Fibroblast of pulmonary artery (primary cell): ENCODE measurements around the gene SUSD2.

Experiments used
- DNase-seq: peaks from one replicate; pipeline ENCODE4 v3.0.0-alpha.2; 2010; ENCODE audit warnings: low read depth
- H3K4me3 ChIP-seq: replicated peaks from 2 replicates; pipeline ENCODE4 v1.5.1; 2011; ENCODE audit warnings: low read depth, mild to moderate bottlenecking, control low read depth, low read length, moderate library complexity
- CTCF ChIP-seq: IDR thresholded peaks from 2 replicates; pipeline ENCODE4 v1.5.1; 2011; ENCODE audit warnings: mild to moderate bottlenecking, control low read depth, low read length, inconsistent platforms; ENCODE audit errors: missing control alignments

SUSD2 gene

GRCh38 chr22:24140357-24140756 is 40.9 kb upstream of the SUSD2 start:
- H3K4me3 ChIP-seq = no peak overlapping the region
- no peak for TF ChIP-seq CTCF
- no peak for DNase-seq

- no peak for DNase-seq
- TF ChIP-seq CTCF = no peak
- no peak overlapping the region for H3K4me3 ChIP-seq
Observed at GRCh38 chr22:24141586-24141985, 39.7 kb upstream of the SUSD2 start.

GRCh38 chr22:24142241-24142640 is 39.0 kb upstream of the SUSD2 start:
- TF ChIP-seq CTCF = no peak
- DNase-seq = no peak
- H3K4me3 ChIP-seq = no peak overlapping the region

- DNase-seq = no peak
- H3K4me3 ChIP-seq = no peak overlapping the region
- TF ChIP-seq CTCF = no peak
Observed at GRCh38 chr22:24142831-24143230, 38.5 kb upstream of the SUSD2 start.

- no peak for DNase-seq
- H3K4me3 ChIP-seq = no peak overlapping the region
- TF ChIP-seq CTCF = no peak
Observed at GRCh38 chr22:24144056-24144777, 37.1 kb upstream of the SUSD2 start.

- DNase-seq = no peak
- no peak for TF ChIP-seq CTCF
- H3K4me3 ChIP-seq = no peak overlapping the region
Observed at GRCh38 chr22:24144778-24145085, 36.6 kb upstream of the SUSD2 start.

- H3K4me3 ChIP-seq = no peak overlapping the region
- no peak for TF ChIP-seq CTCF
- no peak for DNase-seq
Observed at GRCh38 chr22:24145446-24146193, 35.7 kb upstream of the SUSD2 start.
